Limb (tissue), 2 donors: ENCODE measurements around the gene SERPINB7.

ENCODE experiments used
- DNase-seq, 2 donors: peaks; one replicate each; pipeline ENCODE4 v3.0.0-alpha.2; 2016; ENCODE audit errors: extremely low spot score in 2 of 2

SERPINB7 gene

GRCh38 chr18:63844254-63844653 lies 69.0 kb downstream of the SERPINB7 start:
- DNase-seq, result peak in 1 of 2 donors; percentile 21

- DNase-seq, result peak in 1 of 2 donors; percentile 12
Observed at GRCh38 chr18:63848159-63848558, 72.9 kb downstream of the SERPINB7 start.

GRCh38 chr18:63850020-63850419 lies 74.8 kb downstream of the SERPINB7 start:
- DNase-seq, result peak in 1 of 2 donors; percentile 34

DNA sequence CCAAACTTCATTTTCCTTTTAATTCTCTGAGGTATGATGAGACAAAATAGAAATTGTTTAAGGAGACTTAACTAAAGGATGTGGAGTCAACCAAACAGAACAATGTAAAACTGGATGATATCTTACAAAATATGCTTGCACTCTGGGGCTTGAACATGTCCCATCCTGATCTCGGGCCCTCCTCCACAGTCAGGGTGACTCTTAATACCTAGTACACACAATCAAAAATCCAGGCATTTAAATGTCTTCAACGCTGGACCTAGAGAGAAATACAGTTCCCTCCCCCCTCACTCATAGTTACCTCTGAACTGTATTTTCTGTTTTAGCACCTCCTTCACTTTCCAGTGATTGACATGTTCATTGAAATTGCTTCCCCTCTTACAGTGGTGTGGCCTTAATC lies 75.4 kb downstream of the SERPINB7 start:
- DNase-seq, result no peak
